ENCODE data around the gene GOLPH3. TPM values are rescaled to one million over a fixed set of nuclear protein-coding genes. Genes with fewer than 3 reads are reported as not detected.

GOLPH3 gene
- total RNA-seq, 1 experiment from 2014 or later, result 69.2 TPM

GRCh38 chr5:32157078-32157477, 17.0 kb downstream of the GOLPH3 start:
- Histone ChIP-seq H3K27me3 (ENCODE audit: insufficient read depth, low read length) (no peaks in the 10 kb centered on the region), H3K9me3 (ENCODE audit: control insufficient read depth in 1 of 2, insufficient read depth in 1 of 2, low read depth in 1 of 2, low read length in 2 of 2) (no peaks in the 10 kb centered on the region), H3K4me3 (replicated peaks in 1 of 2; ENCODE audit: low read depth in 1 of 2, low read length in 2 of 2) (no peak overlapping the region), H3K4me2 (ENCODE audit: low read length) (no peak overlapping the region), H3K27ac (ENCODE audit: low read depth, low read length) (no peak overlapping the region), H4K20me1 (ENCODE audit: insufficient read depth) (peaks cover 10% of the 10 kb centered on the region; the same call in 1 of the 2 replicates), H3K9me2 (ENCODE audit: insufficient read depth) (no peaks in the 10 kb centered on the region), H3K79me2 (ENCODE audit: insufficient read depth, low read length) (peaks cover 95% of the 10 kb centered on the region), H3K9ac (ENCODE audit: low read length) (no peak overlapping the region), H3K4me1 (ENCODE audit: control insufficient read depth in 1 of 2, insufficient read depth in 2 of 2, low read length in 2 of 2) (no peaks in the 10 kb centered on the region), H2AFZ (ENCODE audit: low read depth, low read length, poor library complexity, severe bottlenecking) (no peak overlapping the region), H3K36me3 (ENCODE audit: control insufficient read depth in 1 of 2, insufficient read depth in 2 of 2, low read length in 2 of 2) (no peaks in the 10 kb centered on the region; a peak in 1 of 4 replicates)
- POLR2A ChIA-PET, result no interaction called here
- no TSS peak for BruUV-seq (replicated peaks)
- intact Hi-C loops (cut with micrococcal nuclease), result no loop called here
- CTCF ChIA-PET, result no interaction called here
- DNase-seq (ENCODE audit: low read depth, low spot score), result no peak
- RAD21 ChIA-PET (ENCODE audit: low non-redundant PET in 1 of 2, low total read pairs in 2 of 2, uncharacterized antibody in 2 of 2, unreplicated experiment in 2 of 2), result no interaction called here
- no peak for ATAC-seq
- no peak for TF ChIP-seq EZH2phosphoT487 (IDR thresholded peaks at IDR 0.05; ENCODE audit: borderline replicate concordance)
- TF ChIP-seq CTCF (IDR thresholded peaks at IDR 0.05 in 2 of 3, conservative IDR thresholded peaks at IDR 0.05 in 1 of 3; ENCODE audit: borderline replicate concordance in 1 of 3, insufficient read depth in 1 of 3, low read depth in 2 of 3, low read length in 2 of 3), result no peak
- no peak for TF ChIP-seq ZBTB33 (IDR thresholded peaks at IDR 0.05; ENCODE audit: extremely low read depth, insufficient replicate concordance, low read length)
- no peak for TF ChIP-seq TCF7L2 (IDR thresholded peaks at IDR 0.05; ENCODE audit: borderline replicate concordance, extremely low read depth, insufficient read depth, insufficient read length)
- TF ChIP-seq CEBPB (IDR thresholded peaks at IDR 0.05; ENCODE audit: low read depth), result no peak
- TF ChIP-seq MAX (IDR thresholded peaks at IDR 0.05), result no peak
- no peak for TF ChIP-seq FOSL1 (IDR thresholded peaks at IDR 0.05; ENCODE audit: low read depth)
- no peak for TF ChIP-seq ZFX (IDR thresholded peaks at IDR 0.05)
- TF ChIP-seq EGR1 (IDR thresholded peaks at IDR 0.05; ENCODE audit: low read depth), result no peak
- TF ChIP-seq POLR2AphosphoS5 (IDR thresholded peaks at IDR 0.05; ENCODE audit: low read depth, low read length), result no peak
- no peak for TF ChIP-seq REST (IDR thresholded peaks at IDR 0.05; ENCODE audit: low read depth)
- TF ChIP-seq ATF3 (IDR thresholded peaks at IDR 0.05), result no peak
- TF ChIP-seq EZH2 (IDR thresholded peaks at IDR 0.05), result no peak
- no peak for TF ChIP-seq SIN3A (IDR thresholded peaks at IDR 0.05; ENCODE audit: low read depth)
- TF ChIP-seq YY1 (IDR thresholded peaks at IDR 0.05; ENCODE audit: extremely low read depth, insufficient replicate concordance, low read depth, low read length), result no peak
- no peak for TF ChIP-seq ZNF274 (IDR thresholded peaks at IDR 0.05; ENCODE audit: low read depth, low read length)

Data from HCT116 (cell line).